HG03103 (cell line): ENCODE data around the gene DACT2.
"Not testable (repeated sequence)": the region's sequence is repeated elsewhere in the genome, so short reads cannot be mapped to it uniquely, and the experiment has no call there.

ENCODE experiments used
- ATAC-seq: cut with Tn5 transposase; IDR thresholded peaks from one replicate; pipeline ENCODE4 v1.9.1; 2021; ENCODE audit warnings: low read depth; ENCODE audit not compliant: unreplicated experiment

Gene DACT2, protein sequence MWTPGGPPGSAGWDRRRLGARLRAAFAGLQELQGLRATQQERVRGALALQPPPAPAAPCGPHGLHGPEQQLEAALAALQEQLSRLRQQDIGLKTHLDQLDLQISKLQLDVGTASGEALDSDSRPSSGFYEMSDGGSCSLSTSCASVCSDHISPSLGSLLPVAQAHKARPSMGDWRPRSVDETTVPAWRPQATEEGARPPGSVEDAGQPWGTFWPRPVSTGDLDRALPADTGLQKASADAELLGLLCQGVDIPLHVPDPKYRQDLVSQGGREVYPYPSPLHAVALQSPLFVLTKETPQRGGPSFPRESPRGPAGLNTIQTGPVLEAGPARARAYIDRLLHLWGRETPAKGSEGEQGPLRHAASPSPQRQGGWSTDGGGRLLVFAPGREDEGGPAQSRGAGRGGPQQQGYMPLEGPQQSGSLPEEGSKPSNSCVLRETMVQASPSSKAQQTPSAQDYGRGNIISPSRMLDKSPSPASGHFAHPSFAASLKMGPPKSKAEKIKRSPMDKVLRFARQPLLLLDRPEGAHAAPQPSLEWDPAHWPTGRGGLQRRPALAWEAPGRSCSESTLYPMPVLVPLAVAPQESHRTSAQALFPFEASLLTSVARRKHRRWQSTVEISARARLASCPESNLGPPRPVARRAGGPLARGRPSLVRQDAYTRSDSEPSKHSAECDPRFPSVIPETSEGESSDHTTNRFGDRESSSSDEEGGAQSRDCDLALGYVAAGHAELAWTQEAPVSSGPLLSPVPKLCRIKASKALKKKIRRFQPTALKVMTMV

DNA sequence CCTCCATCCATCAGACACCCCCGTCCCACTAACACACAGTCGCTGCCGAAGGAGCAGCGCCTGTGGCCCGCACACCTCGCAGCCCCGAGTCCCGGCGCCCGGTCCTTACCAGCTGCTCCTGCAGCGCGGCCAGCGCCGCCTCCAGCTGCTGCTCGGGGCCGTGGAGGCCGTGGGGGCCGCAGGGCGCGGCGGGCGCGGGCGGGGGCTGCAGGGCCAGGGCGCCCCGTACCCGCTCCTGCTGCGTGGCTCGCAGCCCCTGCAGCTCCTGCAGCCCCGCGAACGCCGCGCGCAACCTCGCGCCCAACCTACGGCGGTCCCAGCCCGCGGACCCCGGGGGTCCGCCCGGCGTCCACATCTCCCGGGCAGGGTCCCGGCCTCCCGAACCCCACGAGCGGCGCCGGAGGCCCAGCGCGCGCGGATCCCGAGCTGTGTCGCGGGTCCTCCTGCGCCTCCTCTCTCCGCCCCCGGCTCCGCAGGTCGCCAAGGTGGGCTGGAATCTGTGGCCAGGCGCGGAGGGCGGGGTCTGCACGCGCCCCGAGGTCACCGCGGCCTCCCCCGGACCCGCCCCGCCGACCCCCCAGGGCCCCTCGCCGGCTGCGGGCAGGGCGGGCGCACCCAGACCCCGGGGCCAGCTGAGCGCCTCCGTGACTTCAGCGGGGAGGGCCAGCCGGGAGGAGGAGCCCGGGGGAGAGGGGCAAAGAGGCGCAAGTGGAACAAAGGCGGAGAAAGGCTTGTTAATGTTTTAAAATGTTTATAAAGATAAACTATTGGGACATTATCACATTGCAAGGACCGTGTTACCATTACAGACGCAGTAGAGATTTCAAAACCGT, at the start of gene DACT2:
Gene DACT2 (minus strand): TSS at position 499 of the 833 bp plus-strand sequence. CDS start 144 bp downstream, at position 355.
- ATAC-seq: no peak

DNA sequence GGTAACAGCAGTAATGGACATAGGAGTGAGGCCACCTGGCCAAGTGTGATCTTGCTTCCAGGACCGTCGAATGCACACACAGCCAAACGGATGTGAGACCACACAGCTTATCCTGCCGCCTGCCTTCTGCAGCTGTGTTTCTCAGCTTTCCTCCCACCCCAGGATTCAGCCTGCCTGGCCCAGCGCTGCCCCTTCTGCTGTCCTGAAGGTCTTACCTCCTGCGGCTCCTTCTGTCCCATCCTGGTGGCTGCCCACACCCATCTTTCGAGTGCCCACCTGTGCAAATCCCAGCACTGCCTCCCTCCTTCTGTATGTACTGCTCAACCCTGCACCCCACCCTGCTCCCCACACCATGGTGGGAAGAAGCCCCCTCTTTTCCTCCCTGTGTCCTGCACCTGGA, 49.4 kb upstream of the DACT2 start:
- no peak for ATAC-seq

DNA sequence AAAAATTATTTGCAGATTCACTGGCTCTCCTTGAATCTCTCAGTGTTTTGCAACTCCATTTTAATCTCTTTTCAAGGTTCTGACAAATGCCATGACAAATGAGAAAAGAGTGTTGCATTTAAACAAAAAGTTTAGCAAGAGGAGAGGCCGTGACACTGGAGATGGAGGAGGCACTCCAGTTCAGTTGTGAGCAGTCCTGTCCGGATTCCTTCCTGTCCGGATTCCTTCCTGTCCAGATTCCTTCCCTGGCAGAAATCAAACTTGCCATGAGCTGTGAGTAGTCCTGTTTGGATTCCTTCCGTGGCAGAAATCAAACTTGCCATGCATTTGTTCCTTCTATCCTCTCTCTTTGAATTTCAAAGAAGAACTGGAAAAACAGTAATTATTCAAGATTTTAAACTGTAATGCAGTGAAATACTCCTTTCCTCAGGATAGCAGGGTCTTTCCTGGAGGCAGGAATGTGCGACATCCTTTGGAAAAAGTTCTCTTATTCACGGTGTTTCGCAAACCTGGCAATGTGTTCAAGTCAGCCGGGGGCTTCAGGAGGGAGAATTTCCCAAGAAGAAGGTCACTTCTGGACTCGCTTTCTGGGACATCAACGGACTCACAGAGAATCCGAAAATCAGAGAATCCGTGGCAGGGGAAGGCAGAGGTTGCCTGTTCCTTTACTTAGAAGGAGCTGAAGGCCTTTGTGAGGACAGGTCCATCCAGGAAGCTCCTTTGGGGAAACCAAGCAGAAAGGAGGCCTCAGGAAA, 48.7 kb upstream of the DACT2 start:
- no peak for ATAC-seq

DNA sequence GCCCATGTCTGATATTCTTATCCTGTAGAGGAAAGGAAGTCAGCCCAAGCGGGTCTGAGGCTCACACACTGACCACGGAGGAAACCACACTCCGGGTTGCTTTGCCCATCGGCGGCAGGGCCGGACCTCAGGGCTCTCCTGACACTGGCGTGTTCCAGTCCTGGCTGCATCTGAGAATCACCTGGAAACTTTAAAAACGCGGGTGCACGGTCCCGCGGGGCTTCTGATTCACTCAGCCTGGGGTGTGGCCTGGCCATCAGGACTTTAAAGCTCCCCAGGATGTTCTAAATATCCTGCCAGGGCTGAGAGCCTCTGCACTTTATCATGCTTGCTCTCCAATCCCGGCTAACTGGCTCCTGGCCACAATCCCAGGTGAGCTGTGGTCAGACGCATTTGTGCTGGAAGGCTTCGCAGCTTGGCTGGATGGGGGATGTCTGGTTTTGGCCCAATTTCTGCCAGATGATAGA, 47.7 kb upstream of the DACT2 start:
- ATAC-seq: no peak

DNA sequence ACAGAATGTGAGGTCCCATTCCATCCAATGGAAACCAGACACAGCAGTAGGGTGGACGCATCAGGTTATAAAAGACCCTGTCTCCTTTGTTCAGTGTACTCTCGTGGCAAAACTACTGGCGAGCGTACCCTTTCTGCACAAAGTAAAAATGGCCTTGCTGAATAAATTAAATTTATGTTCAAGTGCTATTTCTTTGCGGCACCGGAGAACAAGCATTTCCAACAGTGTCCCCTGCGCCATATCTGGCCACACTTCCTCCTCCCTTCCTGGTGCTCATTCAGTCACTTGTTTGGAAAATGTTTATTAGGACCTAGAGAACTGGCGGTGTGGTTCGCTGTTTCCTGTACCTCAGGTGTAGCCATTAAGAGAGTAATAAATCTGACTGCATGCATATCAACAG, 46.9 kb upstream of the DACT2 start:
- no peak for ATAC-seq

DNA sequence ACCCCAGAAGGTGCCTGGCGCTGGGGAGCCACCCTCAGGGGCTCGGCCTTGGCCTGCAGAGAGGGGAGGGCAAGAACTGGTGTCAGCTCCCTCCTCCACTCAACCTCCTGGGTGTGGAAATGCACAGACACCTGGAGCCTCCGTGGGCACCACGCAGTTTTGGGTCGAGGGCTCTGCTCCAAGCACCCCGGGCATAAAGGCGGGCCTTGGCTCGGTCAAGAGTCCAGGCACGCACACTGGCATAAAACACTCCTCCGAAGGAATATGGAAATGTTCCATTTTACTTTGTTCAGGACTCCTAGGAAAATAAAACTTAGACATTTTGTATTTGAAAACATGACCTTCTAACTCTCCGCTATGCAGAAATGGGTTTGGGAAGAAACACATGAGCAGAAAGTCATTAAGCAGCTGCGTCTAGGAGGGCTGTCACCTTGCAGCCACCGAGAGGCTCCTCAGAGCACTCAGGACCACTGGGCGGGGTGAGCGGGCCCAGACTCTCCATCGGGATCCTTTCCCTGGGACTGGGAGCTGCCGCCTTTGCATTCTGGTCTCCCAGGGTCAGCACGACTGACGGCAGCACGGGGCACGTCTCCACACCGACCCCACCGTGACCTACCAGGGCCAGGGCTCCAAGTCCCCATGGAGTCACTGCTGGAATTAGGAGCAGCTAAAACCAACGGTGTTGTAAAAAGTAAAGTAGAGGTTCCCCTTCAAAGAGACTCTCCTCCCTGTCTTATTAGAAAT, 46.0 kb upstream of the DACT2 start:
- no peak for ATAC-seq

DNA sequence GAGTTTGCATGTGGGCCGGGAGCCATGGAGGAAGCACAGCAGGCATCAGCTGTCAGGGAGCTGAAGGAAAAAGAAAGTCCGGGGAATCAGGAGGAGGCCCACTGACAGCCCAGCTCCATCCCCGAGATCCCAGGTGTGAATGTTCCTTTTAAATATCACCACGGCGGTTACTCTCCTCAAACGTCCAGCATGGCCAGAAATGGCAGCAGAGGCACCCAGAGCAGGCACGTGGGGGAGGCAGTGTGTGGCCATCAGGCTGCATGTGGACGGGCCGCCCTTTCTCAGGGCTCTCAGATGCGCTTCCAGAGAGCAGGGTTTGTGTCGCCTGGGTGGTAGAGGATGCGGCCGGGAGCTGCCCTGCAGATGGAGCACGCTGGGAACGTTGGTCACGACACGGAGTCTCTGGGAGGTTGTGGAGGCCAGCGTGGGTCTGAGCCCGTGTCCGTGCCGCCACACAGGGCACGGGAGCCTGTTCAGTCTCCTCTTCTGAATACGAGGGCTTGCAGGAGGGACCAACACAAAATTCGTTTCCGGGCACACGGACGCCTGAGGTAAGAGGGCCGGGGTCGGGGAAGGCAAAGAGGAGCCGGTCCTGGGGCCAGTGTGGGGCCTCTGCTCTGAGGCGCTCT, 45.3 kb upstream of the DACT2 start:
- no peak for ATAC-seq

DNA sequence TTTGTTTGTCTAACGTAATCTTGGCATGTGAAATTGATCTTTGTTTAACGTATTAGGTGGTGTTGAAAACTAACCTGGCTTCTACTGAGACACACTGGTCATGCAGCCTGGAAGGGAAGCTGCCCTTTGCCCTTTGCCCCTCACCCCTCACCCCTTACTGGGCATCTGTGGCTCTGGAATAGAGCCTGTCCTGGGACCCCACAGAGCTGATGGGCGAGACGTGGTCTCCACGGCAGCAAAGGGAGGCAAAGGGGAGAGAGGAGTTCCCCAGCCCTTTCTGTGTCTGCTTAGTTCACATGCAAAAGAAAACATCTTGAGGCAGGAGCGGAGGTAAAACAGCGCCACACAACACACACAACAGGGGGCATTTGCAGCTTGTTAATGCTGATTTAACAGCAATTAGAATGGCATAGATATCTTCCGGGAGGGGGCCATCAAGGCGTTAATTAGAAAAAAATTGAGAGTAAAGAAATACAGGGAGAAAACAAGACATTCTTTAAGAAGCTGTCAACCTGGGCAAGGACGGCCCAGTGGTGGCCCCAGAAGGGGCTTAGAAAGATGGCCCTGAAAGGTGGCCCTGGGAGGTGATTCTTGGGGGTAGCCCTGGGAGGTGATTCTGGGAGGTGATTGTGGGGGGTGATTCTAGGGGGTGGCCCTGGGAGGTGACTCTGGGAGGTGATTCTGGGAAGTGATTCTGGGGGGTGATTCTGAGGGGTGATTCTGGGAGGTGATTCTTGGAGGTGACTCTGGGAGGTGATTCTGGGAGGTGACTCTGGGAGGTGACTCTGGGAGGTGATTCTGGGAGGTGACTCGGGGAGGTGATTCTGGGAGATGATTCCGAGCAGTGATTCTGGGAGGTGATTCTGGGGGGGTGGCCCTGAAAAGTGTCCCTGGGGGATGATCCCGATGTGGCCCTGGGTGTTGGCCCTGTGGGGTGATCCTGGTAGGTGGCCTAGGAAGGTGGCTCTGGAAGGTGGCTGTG, 44.5 kb upstream of the DACT2 start:
- ATAC-seq: no peak

DNA sequence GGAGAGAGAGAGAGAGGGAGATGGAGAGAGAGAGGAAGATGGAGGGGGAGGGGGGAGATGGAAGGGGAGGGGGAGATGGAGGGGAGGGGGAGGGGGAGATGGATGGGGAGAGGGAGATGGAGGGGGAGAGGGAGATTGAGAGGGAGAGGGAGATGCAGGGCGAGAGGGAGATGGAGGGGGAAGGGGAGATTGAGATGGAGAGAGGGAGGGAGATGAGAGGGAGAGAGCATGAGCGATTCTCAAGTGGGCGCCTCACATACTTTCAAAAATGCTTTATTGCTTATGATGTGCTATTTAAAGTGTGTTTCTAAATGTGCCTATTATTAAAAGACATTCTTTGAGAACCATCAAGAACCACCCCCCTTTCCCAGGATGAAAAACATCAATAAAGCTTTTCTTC, 43.7 kb upstream of the DACT2 start:
- no peak for ATAC-seq

DNA sequence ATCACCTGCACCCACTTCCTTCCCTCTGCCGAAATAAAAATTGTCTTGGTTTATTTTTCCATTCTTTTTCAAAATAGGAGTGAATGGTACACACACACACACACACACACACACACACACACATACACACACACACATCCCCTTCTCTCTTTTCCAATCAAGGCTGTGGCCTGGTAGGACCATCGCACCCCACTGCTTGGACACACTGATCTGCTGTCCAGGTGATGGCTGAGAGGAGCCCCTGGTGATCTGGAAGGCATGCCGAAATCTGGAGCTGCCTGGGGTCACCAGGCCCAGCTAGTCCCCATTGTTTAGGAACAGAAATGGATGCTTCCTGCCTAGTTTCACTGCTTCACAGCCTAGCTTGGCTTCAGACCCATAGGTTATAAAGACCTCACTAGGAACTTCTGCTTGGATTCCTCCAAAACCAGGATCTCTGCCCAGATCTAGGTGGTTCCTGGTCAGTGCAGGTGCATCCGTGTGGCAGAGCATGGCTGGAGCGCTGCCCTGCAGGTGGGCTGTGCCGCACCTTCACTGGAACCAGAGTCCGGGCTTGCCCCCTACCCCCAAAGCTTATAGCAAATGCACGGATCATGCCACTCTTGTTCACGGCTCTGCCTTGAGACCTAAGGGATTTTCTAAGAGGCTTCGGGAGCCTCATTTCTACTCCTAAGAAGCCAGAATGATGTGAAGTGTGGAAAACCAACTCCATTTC, 42.9 kb upstream of the DACT2 start:
- no peak for ATAC-seq

DNA sequence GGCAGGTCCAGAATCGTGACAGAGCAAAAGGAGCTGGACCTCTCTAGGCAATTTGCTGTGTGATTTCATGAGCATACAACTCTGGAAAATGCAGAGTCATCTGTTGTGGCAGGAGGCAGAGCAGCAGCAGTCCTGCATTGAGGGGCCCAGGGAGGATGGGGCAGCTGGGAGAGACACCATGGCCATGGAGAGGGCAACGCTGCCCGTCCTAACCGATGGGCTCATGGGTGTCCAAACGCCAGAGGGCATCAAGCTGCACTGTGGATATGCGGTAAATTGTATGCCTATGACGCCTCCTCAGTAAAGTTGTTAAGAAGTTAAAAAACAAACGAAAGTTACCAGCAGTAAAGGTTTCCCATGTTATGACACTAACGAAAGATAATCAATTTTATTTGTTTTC, 42.2 kb upstream of the DACT2 start:
- ATAC-seq: no peak

DNA sequence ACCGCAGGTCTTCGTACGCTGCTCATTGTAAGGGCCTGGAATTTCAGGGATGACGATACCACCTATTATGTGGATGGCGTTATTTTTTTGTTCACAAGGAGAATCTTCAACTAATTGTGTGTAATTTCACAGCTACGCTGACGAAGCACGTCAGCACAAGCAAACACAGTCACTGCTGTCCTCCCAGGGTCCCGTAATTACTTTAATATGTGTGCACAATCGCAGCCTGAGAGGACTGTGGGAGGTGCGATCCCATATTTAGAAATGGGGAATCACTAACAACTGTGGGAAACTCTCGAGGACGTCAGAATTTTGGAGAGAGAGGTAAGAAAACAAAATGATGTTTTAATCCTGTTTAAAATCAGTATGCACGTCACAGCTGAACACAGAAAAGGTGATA, 40.2 kb upstream of the DACT2 start:
- no peak for ATAC-seq

DNA sequence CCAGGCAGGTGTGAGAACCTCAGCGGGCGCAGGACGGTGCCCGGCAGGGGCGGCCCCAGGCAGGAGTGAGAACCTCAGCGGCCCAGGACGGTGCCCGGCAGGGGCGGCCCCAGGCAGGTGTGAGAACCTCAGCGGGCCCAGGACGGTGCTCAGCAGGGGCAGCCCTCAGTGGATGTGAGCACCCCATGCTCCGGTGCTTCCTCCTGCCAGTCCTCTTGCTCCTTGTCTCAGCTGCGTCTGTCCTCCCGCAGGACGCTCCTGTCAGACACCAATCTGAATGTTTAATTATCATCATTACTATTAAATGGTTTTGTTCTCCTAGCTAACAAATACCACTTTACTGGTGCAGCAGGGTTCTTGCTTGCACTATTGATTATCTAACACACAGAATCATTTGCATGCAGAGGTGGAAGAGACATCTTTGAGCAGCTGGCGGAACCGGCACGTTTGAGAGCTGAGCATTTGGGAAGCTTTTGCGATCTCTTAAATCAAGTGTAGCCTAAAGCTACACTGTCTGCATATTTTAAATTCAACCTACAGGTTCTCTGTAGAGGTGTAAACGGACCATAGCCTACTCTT, 39.4 kb upstream of the DACT2 start:
- ATAC-seq: no peak

DNA sequence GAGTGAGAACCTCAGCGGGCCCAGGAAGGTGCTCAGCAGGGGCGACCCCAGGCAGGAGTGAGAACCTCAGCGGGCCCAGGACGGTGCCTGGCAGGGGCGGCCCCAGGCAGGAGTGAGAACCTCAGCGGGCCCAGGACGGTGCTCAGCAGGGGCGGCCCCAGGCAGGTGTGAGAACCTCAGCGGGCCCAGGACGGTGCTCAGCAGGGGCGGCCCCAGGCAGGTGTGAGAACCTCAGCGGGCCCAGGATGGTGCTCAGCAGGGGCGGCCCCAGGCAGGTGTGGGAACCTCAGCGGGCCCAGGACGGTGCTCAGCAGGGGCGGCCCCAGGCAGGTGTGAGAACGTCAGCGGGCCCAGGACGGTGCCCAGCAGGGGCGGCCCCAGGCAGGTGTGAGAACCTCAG, 37.3 kb upstream of the DACT2 start:
- not testable (repeated sequence) for ATAC-seq

DNA sequence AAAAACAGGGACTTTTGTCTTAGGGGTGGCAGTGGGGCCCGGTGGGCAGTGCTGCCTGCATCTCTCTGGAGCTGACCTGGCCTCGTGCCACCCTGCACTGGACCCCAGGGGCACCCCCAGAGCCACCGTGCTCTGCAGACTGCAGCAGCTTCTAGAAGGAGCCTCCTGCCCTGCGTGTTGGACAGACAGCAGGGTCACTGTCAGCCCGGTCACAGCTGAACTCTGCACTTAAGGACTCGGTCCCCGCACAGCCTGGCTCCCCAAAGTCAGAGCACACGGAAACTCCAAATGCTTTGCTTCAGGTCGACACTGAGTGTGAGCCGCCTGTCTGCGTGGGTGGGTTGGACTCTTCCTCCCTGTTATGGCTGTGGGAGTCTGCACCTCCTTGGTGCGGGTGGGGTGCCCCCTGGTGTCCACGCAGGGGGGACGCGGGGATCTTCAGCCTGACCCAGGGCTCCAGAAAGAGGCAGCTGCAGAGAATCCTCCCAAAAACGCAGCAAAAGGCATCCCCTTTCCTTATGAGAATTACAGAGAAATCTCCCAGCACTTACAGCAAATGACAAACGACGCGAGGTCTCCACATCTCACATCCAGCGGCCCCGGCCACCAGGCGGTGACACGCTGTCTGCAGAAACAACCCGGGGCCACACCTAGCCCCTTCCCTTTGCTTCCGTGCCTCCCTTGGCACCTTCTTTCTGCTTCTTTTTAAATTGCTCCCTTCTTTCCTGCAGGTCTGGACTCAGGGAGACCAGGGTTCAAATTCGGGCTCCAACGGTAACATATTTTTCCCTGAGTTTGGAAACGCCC, 36.3 kb upstream of the DACT2 start:
- ATAC-seq: no peak

DNA sequence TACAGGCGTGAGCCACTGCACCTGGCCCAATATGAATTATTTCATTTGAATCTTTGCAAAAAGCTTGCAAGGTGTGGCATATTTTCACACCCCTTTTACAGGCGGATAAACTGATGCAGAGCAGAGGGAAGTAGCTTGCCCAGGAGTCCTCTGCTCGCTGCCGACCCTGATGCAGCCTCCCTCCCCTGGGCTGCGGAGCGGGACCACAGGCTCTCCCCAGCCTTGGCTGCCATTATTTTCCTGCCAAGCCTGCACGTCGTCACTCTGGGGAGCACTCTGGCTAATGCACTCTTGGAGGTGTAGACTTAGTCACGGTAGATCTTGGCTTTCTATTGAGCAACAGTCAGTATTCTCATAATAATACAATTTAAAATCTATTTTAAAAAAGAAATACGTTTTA, 34.8 kb upstream of the DACT2 start:
- ATAC-seq: no peak
